ENCODE data around the gene ID3.
"Not testable (repeated sequence)": the region's sequence is repeated elsewhere in the genome, so short reads cannot be mapped to it uniquely, and the experiment has no call there.

ID3 gene

DNA sequence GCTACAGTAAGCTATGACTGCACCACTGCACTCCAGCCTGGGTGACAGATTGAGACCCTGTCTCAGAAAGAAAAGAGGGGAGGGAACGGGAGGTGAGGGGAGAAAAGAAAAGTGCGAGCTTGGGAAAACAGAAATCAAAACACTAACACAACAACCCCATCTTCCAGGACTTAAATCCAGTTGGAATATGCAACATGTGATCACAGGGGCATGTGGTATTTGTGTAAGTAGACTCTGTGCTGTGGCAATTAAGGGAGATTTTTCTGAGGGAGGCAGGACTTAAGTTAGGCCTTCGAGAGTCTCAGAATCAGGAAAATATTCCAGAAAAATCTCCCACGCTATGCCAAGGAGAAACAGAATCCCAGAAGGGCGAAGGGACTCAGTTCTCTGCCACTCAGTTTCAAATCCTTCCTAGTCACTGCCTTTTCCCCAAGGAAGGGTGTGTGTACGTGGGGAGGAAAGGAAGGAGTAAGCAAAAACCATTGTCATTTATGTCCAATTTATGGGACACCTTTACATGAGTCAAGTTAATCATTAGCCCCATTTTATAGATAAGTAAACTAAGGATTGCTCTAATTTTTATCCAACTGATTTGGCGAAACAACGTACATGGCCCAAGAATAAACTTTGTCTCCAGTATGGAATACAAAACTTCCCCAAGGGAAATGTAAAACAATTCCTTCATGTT lies 12.3 kb downstream of the ID3 start:
- DNase-seq: no peak

- DNase-seq: no peak
Measured at GRCh38 chr1:23545851-23546250, 13.4 kb downstream of the ID3 start.

DNA sequence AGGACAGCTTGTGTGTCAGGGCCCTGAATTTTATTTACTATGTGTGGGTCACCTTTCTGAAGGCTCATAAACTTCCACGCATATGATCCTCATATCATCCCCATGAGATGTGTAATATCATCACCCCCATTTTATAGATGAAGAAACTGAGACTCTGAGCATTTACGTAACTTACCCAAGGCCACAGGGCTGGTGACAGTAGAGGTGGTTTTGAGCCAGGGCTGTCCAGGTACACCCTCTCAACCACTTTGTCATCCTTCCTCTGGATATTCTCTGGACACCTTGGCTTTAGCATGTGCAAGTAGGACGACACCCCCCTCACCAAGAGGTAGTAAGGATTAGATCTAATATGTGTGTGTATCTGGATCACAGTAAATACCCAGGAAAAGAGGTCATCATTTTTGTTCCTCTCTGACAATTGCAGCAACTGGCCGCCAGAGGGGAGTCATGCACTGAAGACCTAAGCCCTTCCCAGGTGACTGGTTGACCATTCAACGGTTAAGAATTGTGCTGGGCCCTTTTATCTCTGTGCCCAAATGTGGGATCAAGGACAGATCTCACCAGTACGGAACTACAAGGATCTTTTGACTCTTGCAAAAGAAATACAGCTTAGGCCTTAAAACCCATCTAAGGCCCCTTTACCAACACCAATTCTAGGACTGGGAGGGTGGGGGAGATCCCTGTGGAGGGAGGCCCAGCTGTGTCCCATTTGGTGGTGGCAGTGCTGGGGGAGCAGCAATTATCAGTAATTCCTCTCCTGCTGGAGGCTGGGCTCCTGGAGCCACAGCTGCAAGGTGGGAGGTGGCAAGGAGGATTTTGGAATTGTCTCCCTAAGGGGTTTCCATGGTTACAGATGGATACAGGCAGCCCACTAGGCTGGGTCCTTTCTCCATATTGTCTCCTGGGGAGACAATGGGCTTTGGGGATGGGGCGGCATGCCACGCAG lies 14.6 kb downstream of the ID3 start:
- peak; percentile 84 for DNase-seq

- peak; percentile 48 for DNase-seq
Measured at GRCh38 chr1:23543707-23544443, 15.4 kb downstream of the ID3 start.

DNA sequence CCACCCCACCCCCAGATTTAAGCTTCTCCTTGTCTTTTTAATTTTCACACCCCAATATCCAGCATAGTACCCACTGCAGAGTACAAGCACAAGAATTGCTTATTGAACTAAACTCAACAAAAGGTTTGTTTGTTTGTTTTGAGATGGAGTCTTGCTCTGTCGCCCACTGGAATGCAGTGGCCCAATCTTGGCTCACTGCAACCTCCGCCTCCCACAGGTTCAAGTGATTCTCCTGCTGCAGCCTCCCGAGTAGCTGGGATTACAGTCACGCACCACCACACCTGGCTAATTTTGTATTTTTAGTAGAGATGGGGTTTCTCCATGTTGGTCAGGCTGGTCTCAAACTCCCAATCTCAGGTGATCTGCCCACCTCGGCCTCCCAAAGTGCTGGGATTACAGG lies 16.4 kb downstream of the ID3 start:
- not testable (repeated sequence) for DNase-seq

DNA sequence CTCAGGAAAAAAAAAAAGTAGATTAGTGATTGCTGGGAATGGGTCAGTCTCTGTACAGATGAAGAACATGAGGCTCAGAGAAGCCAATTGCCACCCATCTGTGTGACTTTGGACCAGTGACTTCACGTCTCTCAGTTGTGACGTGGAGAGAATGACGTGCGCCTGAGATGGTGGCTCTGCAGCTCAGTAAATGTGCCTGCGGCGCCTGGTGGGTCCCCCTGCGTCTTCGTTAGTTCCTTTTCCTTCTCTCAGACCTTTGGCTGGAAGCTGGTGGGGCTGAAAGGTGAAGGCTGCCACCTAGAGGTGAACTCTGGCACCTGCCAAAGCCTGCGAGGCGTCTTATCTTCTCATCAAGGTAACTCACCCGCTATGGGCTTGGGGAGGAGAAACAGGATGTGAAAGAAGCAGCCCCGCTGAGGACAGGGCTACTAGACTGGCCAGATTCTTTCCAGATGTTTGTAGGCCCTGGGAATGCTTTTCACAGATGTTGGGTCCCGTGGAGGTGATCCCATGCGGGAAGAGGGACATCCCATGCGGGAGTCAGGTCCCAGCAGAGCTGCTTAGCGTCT lies 19.5 kb downstream of the ID3 start:
- peak; percentile 96 for DNase-seq

GRCh38 chr1:23537296-23537973 lies 21.9 kb downstream of the ID3 start:
- peak; percentile 61 for DNase-seq

GRCh38 chr1:23533246-23534023 lies 25.9 kb downstream of the ID3 start:
- no peak for DNase-seq

DNA sequence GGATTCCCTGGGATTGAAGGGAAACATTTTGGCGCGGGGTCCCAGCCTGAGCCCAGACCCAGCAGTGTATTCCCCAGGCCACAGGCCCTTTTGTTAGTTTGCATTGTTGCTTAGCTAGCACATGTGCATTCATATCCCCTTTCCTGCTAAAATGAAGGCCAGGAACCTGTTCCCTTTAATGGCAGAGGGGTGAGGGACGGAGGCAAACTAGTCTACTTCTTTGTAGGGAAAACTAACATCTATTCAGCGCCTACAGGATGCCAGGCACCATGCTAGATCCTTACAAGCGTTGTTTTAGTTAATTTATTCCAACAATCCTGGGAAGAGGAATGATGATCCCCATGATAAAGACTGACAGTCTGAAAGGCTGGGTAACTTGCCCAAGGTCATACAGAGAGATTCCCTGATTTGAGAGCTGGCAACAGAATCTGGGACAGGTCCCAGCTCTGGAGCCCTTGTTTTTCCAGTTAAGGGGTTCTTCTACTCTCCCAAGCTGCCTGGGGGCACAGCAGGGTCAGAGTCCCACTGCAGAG lies 27.7 kb downstream of the ID3 start:
- no peak for DNase-seq

- DNase-seq: peak; percentile 91
Measured at GRCh38 chr1:23530747-23531561, 28.3 kb downstream of the ID3 start, which contains the start of gene E2F2. E2F2 (minus strand) TSS chr1:23531233; CDS start chr1:23530793, 440 bp downstream.

- DNase-seq: no peak
Measured at GRCh38 chr1:23530087-23530746, 29.1 kb downstream of the ID3 start.

GRCh38 chr1:23529146-23530086 lies 29.9 kb downstream of the ID3 start:
- no peak for DNase-seq

- peak; percentile 93 for DNase-seq
Measured at GRCh38 chr1:23528250-23528978, 30.9 kb downstream of the ID3 start.

DNA sequence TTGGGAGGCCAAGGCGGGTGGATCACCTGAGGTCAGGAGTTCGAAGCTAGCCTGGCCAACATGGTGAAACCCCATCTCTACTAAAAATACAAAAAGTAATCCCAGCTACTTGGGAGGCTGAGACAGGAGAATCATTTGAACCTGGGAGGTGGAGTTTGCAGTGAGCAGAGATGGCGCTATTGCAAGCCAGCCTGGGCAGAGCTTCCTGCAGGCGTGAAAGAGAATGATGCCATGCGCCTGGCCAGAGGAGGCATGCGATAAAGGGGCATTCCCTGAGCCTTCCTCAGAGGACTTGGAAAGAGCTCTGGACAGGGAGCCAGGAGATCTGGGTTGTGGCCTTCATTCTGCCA lies 31.4 kb downstream of the ID3 start:
- DNase-seq: no peak

DNA sequence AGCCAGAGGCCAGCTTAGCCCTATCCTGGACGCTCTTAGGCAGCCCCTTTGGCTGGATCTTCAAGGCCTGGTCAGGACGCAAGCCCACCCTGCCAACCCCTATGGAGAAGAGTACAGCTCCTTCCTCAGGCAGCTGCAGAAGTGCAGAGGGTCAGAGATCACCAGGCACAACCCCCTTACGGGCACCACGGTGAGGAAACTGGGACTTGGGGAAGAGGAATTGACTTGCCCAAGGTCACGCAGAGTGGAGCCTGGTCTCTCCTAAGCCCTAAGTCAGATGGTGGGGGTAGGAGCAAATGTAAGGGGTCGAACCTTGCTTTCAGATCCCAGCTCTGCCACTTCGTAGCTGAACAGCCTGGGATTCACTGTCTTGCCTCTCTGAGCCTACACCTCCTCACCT lies 31.9 kb downstream of the ID3 start:
- DNase-seq: no peak

DNA sequence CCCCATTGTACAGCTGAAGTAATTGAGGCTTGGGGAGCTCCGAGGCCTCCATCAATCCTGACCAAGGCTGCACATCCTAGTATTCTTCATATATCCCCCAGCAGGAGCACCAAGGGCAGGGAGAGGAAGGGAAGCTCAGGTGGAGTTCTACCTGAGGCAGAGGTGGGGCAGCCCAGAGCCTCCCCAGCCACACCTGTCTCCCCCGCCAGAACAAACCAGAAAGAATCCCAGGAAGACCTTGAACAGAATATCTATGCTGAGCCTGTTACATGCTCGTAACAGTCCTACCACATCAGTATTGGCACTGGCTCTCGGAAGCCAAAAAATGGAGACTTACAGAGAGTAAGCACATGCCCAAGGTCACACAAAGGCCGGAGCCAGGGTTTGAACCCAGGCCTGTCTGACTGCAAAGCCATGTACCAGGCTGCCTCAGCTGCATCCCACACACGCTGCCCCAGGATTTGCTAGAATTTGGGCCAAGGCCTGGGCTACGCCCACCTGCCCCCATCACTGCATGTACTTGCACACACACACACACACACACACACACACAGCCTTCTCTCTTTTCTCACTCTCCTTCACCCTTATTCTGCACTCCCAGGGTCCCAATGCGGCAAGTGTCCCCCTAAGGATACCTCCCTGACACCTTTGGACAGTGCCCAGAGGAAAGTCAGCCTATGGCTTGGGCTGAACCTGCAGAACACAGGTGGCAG lies 32.8 kb downstream of the ID3 start:
- DNase-seq: no peak

- DNase-seq: peak; percentile 73
Measured at GRCh38 chr1:23525558-23526250, 33.6 kb downstream of the ID3 start.

Measured in NCI-H2171 treated with DMSO at 0.1 percent for 48 hours (cell line).